Muscle of leg (tissue), 11 donors: Measurements from ENCODE around the gene SNX32. TPM values are rescaled to one million over a fixed set of nuclear protein-coding genes. Genes with fewer than 3 reads are reported as not detected.

Source experiments
- DNase-seq: peaks from one replicate; pipeline ENCODE4 v3.0.0; 2013
- H3K27ac ChIP-seq: one replicate; pipeline ENCODE4 v1.5.1; 2013; ENCODE audit warnings: mild to moderate bottlenecking, low read length, control low read depth
- H3K27me3 ChIP-seq: one replicate; pipeline ENCODE4 v1.6.1; 2013; ENCODE audit warnings: low read length; ENCODE audit not compliant: control insufficient read depth, insufficient read depth
- H3K36me3 ChIP-seq: one replicate; pipeline ENCODE4 v1.6.1; 2013; ENCODE audit warnings: low read length; ENCODE audit not compliant: control insufficient read depth, insufficient read depth
- H3K4me1 ChIP-seq: one replicate; pipeline ENCODE4 v1.6.1; 2013; ENCODE audit warnings: low read length; ENCODE audit not compliant: control insufficient read depth, insufficient read depth
- H3K4me3 ChIP-seq: one replicate; pipeline ENCODE4 v1.5.1; 2013; ENCODE audit warnings: low read length, control low read depth
- H3K9me3 ChIP-seq: replicated peaks from 2 replicates; pipeline ENCODE4 v1.6.1; 2013; ENCODE audit warnings: low read depth, low read length; ENCODE audit not compliant: control insufficient read depth
- WGBS: methylation state at CpG from one replicate; pipeline ENCODE4 v1.1.5; 2013; ENCODE audit warnings: missing lambda C conversion rate; ENCODE audit not compliant: insufficient coverage; 5-methylcytosine and 5-hydroxymethylcytosine counted together
- polyA plus RNA-seq, 8 donors: library from polyadenylated mRNA; unstranded; fragments of 120-200 nt; gene quantifications; one replicate each; pipeline versions ENCODE4 v1.2.1 to v1.2.3, GENCODE V29; 2013; ENCODE audit warnings: inconsistent platforms in 1 of 8, low replicate concordance in 1 of 8; ENCODE audit not compliant: insufficient read length in 8 of 8, insufficient read depth in 1 of 8
- total RNA-seq: library from RNA; stranded (reverse); fragments of 120-200 nt; gene quantifications from one replicate; pipeline ENCODE4 v1.2.4, GENCODE V29; 2013

Gene SNX32
- total and polyA plus RNA-seq, 9 donors, result 0.98 to 2.6 (median 1.5) TPM

DNA sequence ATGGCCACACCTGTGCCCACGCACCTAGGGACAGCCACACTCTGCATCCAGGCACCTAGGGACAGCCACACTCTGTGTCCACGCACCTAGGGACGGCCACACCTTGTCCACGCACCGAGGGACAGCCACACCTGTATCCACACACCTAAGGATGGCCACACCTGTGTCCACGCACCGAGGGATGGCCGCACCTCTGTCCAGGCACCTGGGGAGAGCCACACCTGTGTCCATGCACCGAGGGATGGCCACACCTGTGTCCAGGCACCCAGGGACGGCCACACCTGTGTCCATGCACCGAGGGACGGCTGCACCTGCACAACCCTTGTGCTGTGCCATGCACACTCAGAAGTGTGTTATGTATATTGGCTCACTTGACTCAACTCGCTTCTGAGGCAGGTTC lies 36.1 kb upstream of the SNX32 start:
- 83% methylated on average over 9 of the region's 13 CpGs for WGBS
- Histone ChIP-seq H3K4me1 (no peaks in the 10 kb centered on the region), H3K27me3 (peaks cover 27% of the 10 kb centered on the region), H3K9me3 (no peaks in the 10 kb centered on the region), H3K27ac (no peak overlapping the region), H3K4me3 (no peak overlapping the region), H3K36me3 (no peaks in the 10 kb centered on the region)
- no peak for DNase-seq

DNA sequence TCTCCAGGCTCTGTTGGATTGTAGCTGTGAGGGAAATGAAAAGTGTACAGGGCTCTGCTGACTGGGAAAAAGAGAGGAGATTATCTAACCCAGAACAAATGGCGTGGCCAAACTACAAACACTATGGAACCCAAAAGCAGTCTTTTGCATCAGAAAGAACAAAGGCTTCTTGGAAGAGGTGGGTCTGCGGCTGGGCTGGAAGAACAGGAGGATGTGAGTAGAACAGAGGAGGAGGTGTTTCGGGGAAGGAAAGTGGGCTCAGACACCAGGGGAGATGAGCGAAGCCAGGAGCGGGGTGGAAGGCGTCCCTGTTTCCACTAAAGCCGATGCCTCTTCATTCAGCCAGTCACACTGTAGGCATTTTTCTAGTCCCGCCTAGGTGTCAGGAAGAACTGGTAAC lies 34.9 kb upstream of the SNX32 start:
- Histone ChIP-seq H3K4me3 (no peak overlapping the region), H3K27ac (no peak overlapping the region), H3K36me3 (no peaks in the 10 kb centered on the region), H3K4me1 (no peaks in the 10 kb centered on the region), H3K9me3 (no peaks in the 10 kb centered on the region), H3K27me3 (peaks cover 28% of the 10 kb centered on the region)
- no peak for DNase-seq
- 76% methylated on average over 2 of the region's 8 CpGs for WGBS

DNA sequence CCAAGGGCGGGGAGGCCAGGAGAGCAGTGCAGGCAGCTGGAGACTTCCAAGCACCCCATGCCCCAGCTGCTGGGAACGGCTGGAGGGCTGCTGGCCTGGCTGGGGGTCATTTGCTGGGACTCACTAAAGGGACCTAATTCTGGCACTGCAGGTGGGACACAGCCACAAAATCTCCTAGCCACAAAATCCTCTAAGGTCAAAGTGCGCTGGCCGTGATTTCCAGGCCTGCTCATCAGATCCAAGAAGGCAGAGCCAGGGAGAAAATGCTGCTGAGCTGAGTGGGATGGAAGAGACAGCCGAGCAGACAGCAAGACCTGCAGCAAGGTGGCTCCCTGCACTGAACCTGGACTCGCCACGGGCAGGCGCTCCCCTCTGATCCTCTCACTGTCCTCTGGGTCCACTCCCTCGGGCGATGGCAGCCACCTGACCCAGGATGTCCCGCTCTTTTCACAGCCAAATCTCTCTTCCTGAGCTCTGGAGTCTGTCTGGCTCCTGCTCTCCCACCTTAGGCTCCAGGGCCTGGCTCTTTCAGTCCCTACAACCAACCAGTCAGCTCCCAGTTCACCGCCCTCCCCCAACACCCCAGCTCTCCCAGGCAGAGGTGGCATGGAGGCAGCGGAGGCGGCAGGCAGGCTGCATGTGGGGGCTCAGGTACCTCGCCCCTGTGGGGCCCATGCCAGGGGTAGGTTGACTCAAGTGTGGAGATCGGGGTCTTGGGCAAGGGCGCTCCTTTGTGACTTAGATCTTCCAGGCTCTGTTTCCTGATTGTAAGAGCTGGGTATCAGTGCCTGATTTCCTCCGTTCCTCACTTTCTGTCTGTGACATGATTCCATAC lies 32.4 kb upstream of the SNX32 start:
- no peaks in the 10 kb centered on the region for H3K4me1 ChIP-seq
- peaks cover 30% of the 10 kb centered on the region for H3K27me3 ChIP-seq
- H3K27ac ChIP-seq, result no peak overlapping the region
- H3K4me3 ChIP-seq, result no peak overlapping the region
- H3K36me3 ChIP-seq, result no peaks in the 10 kb centered on the region
- DNase-seq, result no peak
- 56% methylated on average over 10 of the region's 18 CpGs for WGBS
- H3K9me3 ChIP-seq, result no peaks in the 10 kb centered on the region

DNA sequence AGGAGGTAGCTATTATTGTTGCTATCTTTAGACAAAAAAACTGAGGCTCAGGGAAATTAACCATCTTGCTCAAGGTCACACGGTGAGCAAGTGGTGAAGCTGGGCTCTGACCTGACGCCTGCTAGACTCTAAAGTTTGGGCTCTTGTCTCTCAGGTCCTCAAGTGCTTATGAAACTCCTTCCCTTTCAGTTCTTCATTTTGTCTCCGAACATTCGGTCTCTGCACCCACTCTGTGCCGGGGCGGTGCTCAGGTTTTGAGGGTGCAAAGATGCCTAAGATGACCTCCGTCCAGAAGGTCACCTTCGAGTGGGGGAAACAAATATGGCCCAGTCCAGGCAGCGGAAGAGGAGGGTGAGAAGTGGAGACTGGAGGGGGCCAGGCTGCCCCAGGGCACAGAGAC lies 30.9 kb upstream of the SNX32 start:
- peaks cover 32% of the 10 kb centered on the region for H3K27me3 ChIP-seq
- no peak overlapping the region for H3K4me3 ChIP-seq
- no peak for DNase-seq
- 90% methylated on average over 7 of the region's 9 CpGs for WGBS
- no peaks in the 10 kb centered on the region for H3K9me3 ChIP-seq
- H3K27ac ChIP-seq, result no peak overlapping the region
- H3K36me3 ChIP-seq, result no peaks in the 10 kb centered on the region
- no peaks in the 10 kb centered on the region for H3K4me1 ChIP-seq

DNA sequence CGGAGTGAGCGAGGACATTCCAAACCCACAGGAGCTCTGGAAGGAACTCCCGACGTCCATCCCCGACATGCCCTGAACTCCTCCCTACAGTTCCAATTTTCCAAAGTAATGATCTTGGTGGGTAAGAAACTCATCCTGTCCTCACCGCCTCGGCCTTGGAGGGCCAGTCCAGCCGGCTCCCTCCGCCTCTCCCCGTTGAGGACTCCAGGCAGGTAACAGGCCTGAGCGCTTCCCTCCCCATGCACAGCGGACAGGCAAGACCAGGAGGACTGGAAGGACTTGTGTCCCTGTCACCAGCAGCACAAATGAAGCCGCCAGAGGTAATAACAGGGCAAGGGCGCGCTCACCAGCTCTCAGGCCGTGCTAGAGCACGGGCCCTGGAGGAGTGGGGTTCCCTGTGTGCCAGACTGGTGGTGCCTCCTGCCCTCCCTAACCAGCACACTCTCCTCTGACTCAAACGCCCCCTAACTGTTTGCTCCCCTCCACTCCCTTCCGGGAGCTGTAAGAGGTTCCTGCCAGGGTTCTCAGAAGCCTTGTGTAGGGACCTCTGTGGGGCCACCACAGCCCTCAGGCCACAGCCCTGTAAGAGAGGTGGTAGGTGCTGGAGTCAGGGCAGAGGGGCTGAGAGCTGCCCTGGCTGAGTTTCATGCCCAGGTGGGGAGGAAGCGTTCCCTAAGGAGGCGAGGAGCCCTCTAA lies 29.8 kb upstream of the SNX32 start:
- H3K27me3 ChIP-seq, result peaks cover 37% of the 10 kb centered on the region
- H3K9me3 ChIP-seq, result no peaks in the 10 kb centered on the region
- H3K27ac ChIP-seq, result no peak overlapping the region
- 63% methylated on average over 10 of the region's 21 CpGs for WGBS
- no peak for DNase-seq
- H3K4me3 ChIP-seq, result no peak overlapping the region
- no peaks in the 10 kb centered on the region for H3K4me1 ChIP-seq
- H3K36me3 ChIP-seq, result no peaks in the 10 kb centered on the region

DNA sequence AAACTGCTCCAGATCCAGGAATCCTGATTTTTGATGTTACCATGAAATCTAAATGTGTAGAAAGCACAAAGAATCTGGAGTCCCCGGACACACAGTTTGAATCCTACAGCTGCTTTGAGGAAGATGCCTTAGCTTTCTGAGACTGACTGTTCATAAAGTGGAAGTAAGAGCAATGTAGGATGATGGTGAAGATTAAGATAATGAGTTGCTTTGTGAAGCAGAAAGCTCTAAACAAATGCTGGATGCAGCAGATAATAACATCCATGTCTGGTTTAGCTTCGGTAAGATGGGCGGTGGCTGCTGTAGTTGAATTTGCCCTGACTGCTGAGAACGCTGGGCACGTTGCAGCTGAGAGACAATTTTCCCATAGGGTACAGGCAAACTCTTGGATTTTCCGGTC lies 26.8 kb upstream of the SNX32 start:
- WGBS, result 55% methylated on average over 6 of the region's 6 CpGs
- H3K4me3 ChIP-seq, result no peak overlapping the region
- no peaks in the 10 kb centered on the region for H3K9me3 ChIP-seq
- peaks cover 34% of the 10 kb centered on the region for H3K27me3 ChIP-seq
- H3K4me1 ChIP-seq, result peaks cover 3% of the 10 kb centered on the region
- H3K36me3 ChIP-seq, result no peaks in the 10 kb centered on the region
- H3K27ac ChIP-seq, result no peak overlapping the region
- no peak for DNase-seq

DNA sequence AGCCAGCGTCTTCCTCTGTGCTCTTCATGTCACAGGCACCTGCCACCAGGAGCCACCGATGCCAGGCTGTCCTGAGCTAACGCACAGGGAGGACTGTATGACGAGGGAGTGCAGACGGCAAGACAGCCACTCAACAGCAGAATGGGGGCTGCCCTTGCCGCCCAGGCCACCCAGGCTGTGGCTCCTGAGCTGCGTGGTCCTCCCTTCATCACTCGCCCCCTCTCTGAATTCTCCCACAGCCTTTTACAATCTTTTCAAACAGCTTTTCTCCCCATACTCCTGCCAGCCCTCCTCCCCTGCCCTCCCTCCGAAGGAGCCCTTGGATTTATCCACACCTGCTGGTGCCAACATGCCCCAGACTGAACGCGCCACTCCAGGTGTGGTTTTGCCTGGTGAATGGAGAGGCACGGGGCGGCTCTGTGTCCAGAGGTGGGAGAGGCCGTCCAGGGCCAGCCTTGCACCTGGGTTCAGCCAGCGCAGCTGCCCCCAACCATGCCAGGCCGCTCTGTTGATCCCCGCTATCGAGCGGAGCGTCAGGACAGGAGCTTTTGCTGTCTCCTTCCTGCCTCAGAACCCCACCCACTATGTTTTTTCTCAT lies 24.9 kb upstream of the SNX32 start:
- Histone ChIP-seq H3K36me3 (no peaks in the 10 kb centered on the region), H3K4me3 (no peak overlapping the region), H3K27me3 (peaks cover 22% of the 10 kb centered on the region), H3K4me1 (peaks cover 4% of the 10 kb centered on the region), H3K27ac (no peak overlapping the region), H3K9me3 (no peaks in the 10 kb centered on the region)
- DNase-seq, result no peak
- WGBS, result 71% methylated on average over 15 of the region's 20 CpGs

DNA sequence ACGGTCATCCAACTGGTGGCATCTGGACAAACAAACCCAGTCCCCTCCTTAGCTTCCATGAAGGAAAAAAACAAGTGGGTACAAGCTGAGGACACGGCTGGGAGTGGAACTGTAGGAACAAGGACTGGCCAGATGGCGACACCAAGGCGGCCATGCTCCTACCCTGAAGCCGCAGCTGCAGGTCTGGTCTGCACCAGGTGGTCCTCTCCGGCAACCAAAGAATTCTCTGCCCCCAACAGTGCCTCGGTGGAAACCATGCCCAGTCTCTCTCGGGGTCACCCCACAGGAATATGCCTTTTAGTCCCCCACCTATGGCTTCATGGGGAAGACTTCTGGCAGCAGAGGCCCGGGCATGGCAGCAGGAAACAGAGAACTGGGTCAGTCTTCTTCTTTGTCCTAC lies 24.3 kb upstream of the SNX32 start:
- Histone ChIP-seq H3K27ac (no peak overlapping the region), H3K36me3 (no peaks in the 10 kb centered on the region), H3K9me3 (no peaks in the 10 kb centered on the region), H3K27me3 (peaks cover 17% of the 10 kb centered on the region), H3K4me1 (peaks cover 4% of the 10 kb centered on the region), H3K4me3 (no peak overlapping the region)
- DNase-seq, result no peak
- 88% methylated on average over 8 of the region's 9 CpGs for WGBS

DNA sequence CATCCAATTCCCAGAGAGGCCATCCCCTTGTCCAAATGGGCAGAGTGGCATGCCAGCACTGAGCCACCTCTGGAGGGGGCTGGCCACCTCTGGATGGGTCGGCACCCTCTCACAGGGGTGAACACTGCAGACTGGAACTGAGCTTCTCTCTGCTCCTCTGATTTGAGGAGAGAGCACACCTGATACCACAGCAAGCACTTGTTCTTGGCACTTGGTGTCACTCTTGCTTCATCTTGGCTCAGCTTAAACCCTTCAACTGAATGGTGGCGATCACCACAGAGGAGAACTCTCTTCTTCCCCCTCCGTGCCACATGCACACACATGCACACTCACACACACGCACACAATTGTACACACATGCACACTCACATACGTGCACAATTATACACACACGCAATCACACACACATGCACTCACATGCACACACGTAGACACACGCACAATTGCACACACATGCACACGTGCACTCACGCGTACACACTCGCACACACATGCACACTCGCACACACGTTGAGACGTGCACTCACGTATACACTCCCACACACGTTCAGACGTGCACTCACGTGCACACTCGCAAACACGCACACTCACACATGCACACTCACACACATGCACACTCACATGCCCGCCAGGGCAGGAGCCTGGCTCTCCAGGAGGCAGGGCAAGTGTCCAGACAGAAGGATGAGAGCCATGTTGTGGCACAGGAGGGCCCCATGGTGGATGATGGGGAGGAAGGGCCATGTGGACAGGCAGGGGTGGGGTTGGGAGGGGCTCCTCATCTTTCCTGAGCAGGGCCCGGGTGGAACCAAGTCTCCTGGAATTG lies 23.5 kb upstream of the SNX32 start:
- Histone ChIP-seq H3K9me3 (no peaks in the 10 kb centered on the region), H3K4me1 (peaks cover 4% of the 10 kb centered on the region), H3K27ac (no peak overlapping the region), H3K4me3 (no peak overlapping the region), H3K27me3 (peaks cover 13% of the 10 kb centered on the region), H3K36me3 (no peaks in the 10 kb centered on the region)
- no peak for DNase-seq
- 84% methylated on average over 15 of the region's 23 CpGs for WGBS
